ENCODE data around the gene NAT9. TPM values are rescaled to one million over a fixed set of nuclear protein-coding genes. Genes with fewer than 3 reads are reported as not detected.

The NAT9 gene
- total and polyA plus RNA-seq, 2 of the 4 experiments (the other 2 are of a cell fraction), result 48.9 to 62.0 TPM

DNA sequence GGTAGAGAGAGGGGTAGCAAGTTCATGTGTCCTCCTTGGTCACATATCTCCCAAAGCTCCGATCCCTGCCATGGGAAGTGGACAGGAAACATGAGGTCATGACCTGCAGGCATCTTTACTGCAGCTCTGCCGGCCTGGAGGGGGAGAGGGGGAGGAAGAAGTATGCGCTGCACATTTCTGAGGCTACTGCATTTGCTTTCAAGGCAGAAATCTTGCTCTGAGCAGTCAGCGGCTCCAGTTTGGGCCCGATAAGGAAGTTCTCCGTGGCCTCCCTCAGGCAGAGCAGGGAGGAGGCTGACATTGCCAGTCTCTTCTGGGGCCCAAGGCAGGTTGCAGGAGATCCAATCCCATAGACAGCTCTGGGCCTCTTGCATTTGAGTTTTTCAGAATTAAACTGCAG is 29.2 kb downstream of the NAT9 start:
- no peak overlapping the region for H2BK15ac ChIP-seq (ENCODE audit: low read depth, low read length)
- H4K5ac ChIP-seq (ENCODE audit: low read depth, low read length), result no peak overlapping the region
- TF ChIP-seq RAD21 (IDR thresholded peaks at IDR 0.05; ENCODE audit: low read length), result no peak
- no peak for TF ChIP-seq BHLHE40 (IDR thresholded peaks at IDR 0.05; ENCODE audit: low read depth, low read length)
- no peak for TF ChIP-seq RFX5 (IDR thresholded peaks at IDR 0.05; ENCODE audit: low read depth, low read length)
- TF ChIP-seq SMC3 (IDR thresholded peaks at IDR 0.05; ENCODE audit: low read depth, low read length), result no peak
- no peak for TF ChIP-seq MXI1 (IDR thresholded peaks at IDR 0.05; ENCODE audit: borderline replicate concordance, low read depth, low read length)
- TF ChIP-seq, protein P1, sequence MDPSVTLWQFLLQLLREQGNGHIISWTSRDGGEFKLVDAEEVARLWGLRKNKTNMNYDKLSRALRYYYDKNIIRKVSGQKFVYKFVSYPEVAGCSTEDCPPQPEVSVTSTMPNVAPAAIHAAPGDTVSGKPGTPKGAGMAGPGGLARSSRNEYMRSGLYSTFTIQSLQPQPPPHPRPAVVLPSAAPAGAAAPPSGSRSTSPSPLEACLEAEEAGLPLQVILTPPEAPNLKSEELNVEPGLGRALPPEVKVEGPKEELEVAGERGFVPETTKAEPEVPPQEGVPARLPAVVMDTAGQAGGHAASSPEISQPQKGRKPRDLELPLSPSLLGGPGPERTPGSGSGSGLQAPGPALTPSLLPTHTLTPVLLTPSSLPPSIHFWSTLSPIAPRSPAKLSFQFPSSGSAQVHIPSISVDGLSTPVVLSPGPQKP (IDR thresholded peaks at IDR 0.05; ENCODE audit: borderline replicate concordance, low read depth, low read length), result no peak
- no peak for TF ChIP-seq FOS (IDR thresholded peaks at IDR 0.05; ENCODE audit: low read depth, low read length)
- no peak for TF ChIP-seq MAFK (IDR thresholded peaks at IDR 0.05; ENCODE audit: low read depth, low read length)
- TF ChIP-seq RCOR1 (IDR thresholded peaks at IDR 0.05; ENCODE audit: insufficient replicate concordance, low read length), result no peak
- TF ChIP-seq, protein P2, sequence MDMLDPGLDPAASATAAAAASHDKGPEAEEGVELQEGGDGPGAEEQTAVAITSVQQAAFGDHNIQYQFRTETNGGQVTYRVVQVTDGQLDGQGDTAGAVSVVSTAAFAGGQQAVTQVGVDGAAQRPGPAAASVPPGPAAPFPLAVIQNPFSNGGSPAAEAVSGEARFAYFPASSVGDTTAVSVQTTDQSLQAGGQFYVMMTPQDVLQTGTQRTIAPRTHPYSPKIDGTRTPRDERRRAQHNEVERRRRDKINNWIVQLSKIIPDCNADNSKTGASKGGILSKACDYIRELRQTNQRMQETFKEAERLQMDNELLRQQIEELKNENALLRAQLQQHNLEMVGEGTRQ (IDR thresholded peaks at IDR 0.05; ENCODE audit: low read depth, low read length), result no peak
- TF ChIP-seq POLR2A (IDR thresholded peaks at IDR 0.05; ENCODE audit: low read depth, low read length), result no peak
- TF ChIP-seq NFE2L2 (IDR thresholded peaks at IDR 0.05; ENCODE audit: low read depth, low read length), result no peak
- TF ChIP-seq CHD1 (IDR thresholded peaks at IDR 0.05; ENCODE audit: low read depth, low read length), result no peak
- no peak for ATAC-seq (ENCODE audit: low read depth)
- no peak overlapping the region for H3K4me3 ChIP-seq (ENCODE audit: insufficient read depth, low read depth, low read length)
- no peak overlapping the region for H4K91ac ChIP-seq (ENCODE audit: insufficient read depth, low read depth, low read length)
- no peak overlapping the region for H3K4me2 ChIP-seq (ENCODE audit: low read depth, low read length)
- WGBS, 2 experiments (ENCODE audit: extremely low coverage in 2 of 2, insufficient read length in 1 of 2), result 36% methylated on average over 4 of the region's 6 CpGs; no CpG with 5 or more reads in 1 of the 2 experiments
- peaks cover 3% of the 10 kb centered on the region for H3K9me1 ChIP-seq (ENCODE audit: insufficient read depth, low read length)
- H3K4ac ChIP-seq (ENCODE audit: low read depth, low read length), result no peak overlapping the region
- H3K36me3 ChIP-seq (ENCODE audit: control insufficient read depth, insufficient read depth, low read length), result no peaks in the 10 kb centered on the region
- 0 out of 2 replicates have a peak overlapping the region, but pooled peaks have one; percentile 31 for H2BK20ac ChIP-seq (ENCODE audit: low read depth, low read length)
- no peaks in the 10 kb centered on the region for H3K9me3 ChIP-seq (ENCODE audit: control insufficient read depth, insufficient read depth, low read length)
- H3K56ac ChIP-seq (ENCODE audit: extremely low read depth, insufficient read depth, low read length), result no peak overlapping the region
- no peaks in the 10 kb centered on the region; the same call in 1 of the 2 replicates for H3K27me3 ChIP-seq (ENCODE audit: control insufficient read depth, insufficient read depth, low read length)
- H2AK9ac ChIP-seq (replicated peaks; ENCODE audit: low read depth, low read length, poor library complexity), result peak overlapping the region; percentile 55
- peak overlapping the region; percentile 13 for H2AFZ ChIP-seq (replicated peaks; ENCODE audit: low read length, poor library complexity)
- dilution Hi-C loops (cut with HindIII; ENCODE audit: low sequenced_read_pairs, unreplicated experiment), result no loop called here
- no peak overlapping the region for H3K14ac ChIP-seq (replicated peaks; ENCODE audit: low read depth, low read length)
- CTCF ChIA-PET, result interaction anchor here (0.6 to 1.9 kb wide), 6 partner anchors 24 to 211 kb away, joined by 3 to 5 read pairs (median 4); no protein-coding TSS in a partner anchor
- POLR2A ChIA-PET (ENCODE audit: unreplicated experiment), result no interaction called here
- peaks cover 4% of the 10 kb centered on the region; the same call in 1 of the 2 replicates for H4K20me1 ChIP-seq (ENCODE audit: insufficient read depth, low read length)
- no peak overlapping the region for H4K8ac ChIP-seq (ENCODE audit: low read depth in 2 of 2, low read length in 2 of 2)
- no peak overlapping the region for H3K23ac ChIP-seq (ENCODE audit: low read depth, low read length)
- no peak overlapping the region for H3K18ac ChIP-seq (ENCODE audit: low read depth, low read length)
- no peak overlapping the region for H2BK120ac ChIP-seq (ENCODE audit: low read depth, low read length)
- H3K27ac ChIP-seq (ENCODE audit: insufficient read depth, low read length), result no peak overlapping the region
- peaks cover 11% of the 10 kb centered on the region; the same call in 1 of the 2 replicates for H3K4me1 ChIP-seq (ENCODE audit: control insufficient read depth, insufficient read depth, low read length)
- no peak overlapping the region for H2AK5ac ChIP-seq (ENCODE audit: low read depth, low read length)
- no peak for DNase-seq
- H3K79me1 ChIP-seq (ENCODE audit: low read depth in 1 of 2, low read length in 2 of 2), result peaks cover 6 to 16% of the 10 kb centered on the region in 2 experiments
- intact Hi-C loops (cut with micrococcal nuclease), result loop anchor here (5.0 kb wide), 1 partner anchor 95 kb away; no protein-coding TSS in a partner anchor
- H3K9ac ChIP-seq (ENCODE audit: low read depth, low read length), result no peak overlapping the region
- no peak overlapping the region for H2BK5ac ChIP-seq (ENCODE audit: low read depth, low read length, poor library complexity, severe bottlenecking)
- BruUV-seq (replicated peaks), result no TSS peak
- in situ Hi-C loops (cut with MboI; ENCODE audit: low sequenced_read_pairs), result loop anchor here (10.0 kb wide), 1 partner anchor 208 kb away; no protein-coding TSS in a partner anchor

Data from IMR-90 (cell line).